VCaP (cell line): ENCODE data around the gene C10orf88.

Experiments
- H3K27ac ChIP-seq: fragments of 450-650 bp; 2 replicates; pipeline ENCODE4 v1.5.1; 2017
- CTCF ChIP-seq: fragments of 450-650 bp; conservative IDR thresholded peaks from 2 replicates; pipeline ENCODE4 v1.5.1; 2017; ENCODE audit warnings: mild to moderate bottlenecking, moderate library complexity

The C10orf88 gene

GRCh38 chr10:122962405-122962804 is 8.4 kb upstream of the C10orf88 start:
- no peak for TF ChIP-seq CTCF
- no peak overlapping the region for H3K27ac ChIP-seq

GRCh38 chr10:122957474-122957873 is 3.4 kb upstream of the C10orf88 start:
- no peak overlapping the region for H3K27ac ChIP-seq
- no peak for TF ChIP-seq CTCF

GRCh38 chr10:122955892-122956291 is 1.9 kb upstream of the C10orf88 start:
- no peak for TF ChIP-seq CTCF
- no peak overlapping the region for H3K27ac ChIP-seq

DNA sequence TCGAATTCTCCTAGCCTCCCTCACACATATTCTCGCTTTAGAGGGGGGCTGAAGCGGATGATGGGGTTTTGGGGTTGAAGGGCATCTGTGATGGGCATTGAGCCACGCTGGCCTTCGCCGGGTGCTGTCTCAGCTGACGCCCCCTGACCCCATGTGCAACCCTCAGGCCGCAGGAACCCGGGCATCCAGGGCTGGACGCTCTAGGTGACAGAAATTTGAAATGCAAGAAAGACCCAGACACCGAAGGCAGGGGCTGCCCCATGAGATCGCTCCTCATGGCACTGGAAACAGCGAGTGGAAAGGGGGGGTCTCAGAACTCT is 664 bp upstream of the C10orf88 start:
- TF ChIP-seq CTCF = no peak
- H3K27ac ChIP-seq = no peak overlapping the region

DNA sequence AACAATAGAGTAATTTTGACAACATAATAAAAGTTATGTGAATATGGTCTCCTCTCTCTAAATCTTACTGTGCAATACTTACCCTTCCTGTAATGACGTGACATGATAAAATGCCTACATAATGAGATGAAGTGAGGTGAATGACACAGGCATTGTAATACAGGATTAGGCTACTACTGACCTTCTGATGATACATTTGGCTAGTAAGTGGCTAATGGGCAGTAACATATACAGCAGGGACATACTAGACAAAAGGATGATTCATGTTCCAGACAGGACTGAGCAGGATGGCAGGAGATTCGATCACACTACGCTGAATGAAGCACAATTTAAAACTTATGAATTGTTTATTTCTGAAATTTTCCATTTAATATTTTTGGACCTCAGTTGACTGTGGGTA is 4.7 kb downstream of the C10orf88 start:
- no peak overlapping the region for H3K27ac ChIP-seq
- TF ChIP-seq CTCF = no peak

GRCh38 chr10:122939856-122940543 is 14.0 kb downstream of the C10orf88 start:
- no peak for TF ChIP-seq CTCF
- no peak overlapping the region for H3K27ac ChIP-seq

DNA sequence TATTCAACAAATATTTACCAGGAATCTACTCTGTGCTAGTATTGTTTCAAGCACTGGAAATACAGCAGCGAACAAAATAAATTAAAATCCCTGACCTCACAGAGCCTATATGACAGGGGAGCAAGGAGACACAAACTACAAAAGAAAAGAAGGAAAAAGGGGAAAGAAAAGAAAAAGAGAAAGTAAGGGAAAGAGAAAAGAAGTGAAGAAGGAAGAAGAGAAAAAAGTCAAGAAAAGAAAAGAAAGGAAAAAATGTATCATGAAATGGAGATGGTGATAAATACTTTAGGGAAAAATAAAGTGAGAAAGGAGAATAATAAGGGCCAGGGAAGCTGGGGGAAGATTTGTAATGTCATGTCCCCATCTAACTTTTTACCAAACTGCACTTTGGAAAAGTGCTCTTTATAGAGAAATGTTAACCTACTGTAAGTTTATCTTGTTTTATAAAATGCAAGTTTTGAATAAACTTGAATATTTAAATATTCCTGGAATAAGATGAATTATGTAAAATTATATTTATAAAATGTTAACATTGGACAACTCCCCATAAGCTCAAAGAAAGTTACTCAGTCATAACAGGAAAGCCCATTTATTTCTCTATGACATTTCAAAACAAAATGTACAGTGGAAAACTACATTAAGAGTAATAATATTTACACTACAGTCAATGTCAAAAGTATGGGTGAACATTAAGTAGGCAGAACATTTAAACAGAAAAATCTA is 14.7 kb downstream of the C10orf88 start:
- TF ChIP-seq CTCF = no peak
- H3K27ac ChIP-seq = no peak overlapping the region
